ENCODE data around the gene PTBP3. TPM values are rescaled to one million over a fixed set of nuclear protein-coding genes. Genes with fewer than 3 reads are reported as not detected.

PTBP3 gene
- polyA plus RNA-seq, 1 experiment: 34.8 TPM

DNA sequence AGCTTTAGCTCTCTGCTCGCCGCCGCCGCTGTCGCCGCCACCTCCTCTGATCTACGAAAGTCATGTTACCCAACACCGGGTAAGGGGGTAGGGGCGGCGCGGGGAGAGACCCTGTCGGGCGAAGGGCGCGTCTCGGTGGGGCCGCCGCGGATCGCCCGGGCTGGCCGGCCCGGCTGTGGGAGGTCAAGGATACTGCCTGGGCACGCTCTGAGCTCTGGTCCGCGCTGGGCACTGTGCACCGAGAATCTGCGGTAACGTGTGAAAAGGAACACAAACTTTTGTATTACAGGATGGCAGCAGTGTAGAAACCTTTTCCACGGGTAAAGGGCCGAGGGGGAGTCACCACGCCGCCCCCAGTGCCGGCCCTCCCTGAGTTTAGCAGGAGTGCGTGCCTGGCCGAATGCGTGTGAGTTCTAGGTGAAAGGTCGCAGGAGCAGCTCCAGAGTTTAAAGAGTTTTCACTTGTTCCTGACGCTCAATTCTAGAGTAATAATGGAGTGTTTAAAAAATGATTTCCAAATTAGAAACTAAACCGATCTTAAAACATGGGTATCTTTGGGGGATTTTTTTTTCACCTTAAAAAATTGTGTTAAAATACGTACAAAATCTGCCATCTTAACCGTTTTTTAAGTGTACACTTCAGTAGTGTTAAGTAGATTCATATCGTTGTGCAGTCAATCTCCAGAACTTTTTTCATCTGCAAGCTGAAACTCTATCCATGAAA is 46.8 kb upstream of the PTBP3 start, which contains the start of gene HSDL2:
HSDL2 (plus strand) TSS at position 7 of the 723 bp plus-strand sequence; CDS start at position 63, 56 bp downstream.
- H3K4me3 ChIP-seq (ENCODE audit: low read depth, low read length): peak within 1 kb of the TSS; percentile 91
- TF ChIP-seq, protein P1, sequence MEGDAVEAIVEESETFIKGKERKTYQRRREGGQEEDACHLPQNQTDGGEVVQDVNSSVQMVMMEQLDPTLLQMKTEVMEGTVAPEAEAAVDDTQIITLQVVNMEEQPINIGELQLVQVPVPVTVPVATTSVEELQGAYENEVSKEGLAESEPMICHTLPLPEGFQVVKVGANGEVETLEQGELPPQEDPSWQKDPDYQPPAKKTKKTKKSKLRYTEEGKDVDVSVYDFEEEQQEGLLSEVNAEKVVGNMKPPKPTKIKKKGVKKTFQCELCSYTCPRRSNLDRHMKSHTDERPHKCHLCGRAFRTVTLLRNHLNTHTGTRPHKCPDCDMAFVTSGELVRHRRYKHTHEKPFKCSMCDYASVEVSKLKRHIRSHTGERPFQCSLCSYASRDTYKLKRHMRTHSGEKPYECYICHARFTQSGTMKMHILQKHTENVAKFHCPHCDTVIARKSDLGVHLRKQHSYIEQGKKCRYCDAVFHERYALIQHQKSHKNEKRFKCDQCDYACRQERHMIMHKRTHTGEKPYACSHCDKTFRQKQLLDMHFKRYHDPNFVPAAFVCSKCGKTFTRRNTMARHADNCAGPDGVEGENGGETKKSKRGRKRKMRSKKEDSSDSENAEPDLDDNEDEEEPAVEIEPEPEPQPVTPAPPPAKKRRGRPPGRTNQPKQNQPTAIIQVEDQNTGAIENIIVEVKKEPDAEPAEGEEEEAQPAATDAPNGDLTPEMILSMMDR (IDR thresholded peaks at IDR 0.05; ENCODE audit: low read depth, low read length): no peak
- ChIA-PET CTCF (interaction anchor here (0.7 to 2.0 kb wide), 8 partner anchors 18 to 621 kb away, joined by 3 to 17 read pairs (median 5); partner anchors contain the start of gene INIP), POLR2A (interaction anchor here (0.6 to 2.3 kb wide), 11 partner anchors 47 to 749 kb away, joined by 3 to 15 read pairs (median 3); partner anchors contain the start of genes DNAJC25 and PTBP3)
- H3K27ac ChIP-seq (ENCODE audit: low read depth, low read length): peak within 1 kb of the TSS; percentile 97
- no peaks in the 10 kb centered on the region for H3K27me3 ChIP-seq (ENCODE audit: control insufficient read depth, insufficient read depth, low read length)
- H3K9me3 ChIP-seq (ENCODE audit: control insufficient read depth, insufficient read depth, low read length): no peaks in the 10 kb centered on the region
- DNase-seq (ENCODE audit: low read depth, low spot score): no peak

DNA sequence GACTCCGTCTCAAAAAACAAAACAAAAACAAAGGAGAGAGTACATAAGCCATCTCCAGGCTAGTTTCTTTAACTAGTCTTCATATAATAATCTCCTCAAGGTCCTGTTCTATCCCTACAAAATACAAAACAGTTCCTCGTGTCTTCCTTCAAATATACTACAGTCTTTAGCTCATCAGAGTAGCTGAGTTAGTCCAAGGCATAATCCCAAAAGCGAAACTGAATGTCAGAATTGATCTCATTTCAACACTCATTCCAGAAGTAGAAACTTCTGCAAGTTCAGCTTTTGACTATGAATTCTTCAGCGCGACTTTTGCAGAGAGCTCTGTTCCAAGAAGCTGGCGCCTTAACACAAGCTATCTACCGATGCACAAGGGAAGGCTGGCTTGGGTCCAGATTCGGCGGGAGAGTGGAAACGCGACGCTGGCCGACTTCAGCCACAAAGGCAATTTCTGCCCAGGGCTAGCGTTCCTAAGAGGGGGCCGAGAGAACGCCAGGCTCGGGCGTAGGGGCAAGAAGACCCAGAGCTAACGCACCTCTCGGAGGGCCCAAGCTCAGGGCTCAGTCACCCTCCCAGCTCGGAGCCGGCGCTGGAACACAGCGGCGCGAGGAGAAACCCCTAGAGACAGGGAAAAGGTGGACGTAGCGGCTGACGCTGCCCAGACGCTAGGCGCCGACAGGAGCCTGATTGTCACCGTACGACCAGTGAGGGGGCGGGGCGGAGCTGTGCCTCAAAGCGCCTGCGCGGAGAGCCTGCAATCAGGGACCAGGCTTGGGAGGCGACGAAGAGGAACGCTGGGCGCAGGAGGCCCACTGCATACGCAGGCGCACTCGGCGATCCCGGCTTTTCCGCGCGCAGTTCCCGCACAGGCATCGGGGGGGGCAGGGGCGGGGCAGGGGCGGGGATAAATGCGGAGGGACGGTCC is 46.0 kb upstream of the PTBP3 start:
- peak; percentile 95 for DNase-seq (ENCODE audit: low read depth, low spot score)
- H3K27me3 ChIP-seq (ENCODE audit: control insufficient read depth, insufficient read depth, low read length): no peaks in the 10 kb centered on the region
- H3K4me3 ChIP-seq (ENCODE audit: low read depth, low read length): peak overlapping the region; percentile 91
- CTCF ChIA-PET: interaction anchor here (0.5 to 2.0 kb wide), 10 partner anchors 17 to 781 kb away, joined by 3 to 17 read pairs (median 5); partner anchors contain the start of gene INIP
- H3K27ac ChIP-seq (ENCODE audit: low read depth, low read length): peak overlapping the region; percentile 97
- TF ChIP-seq, protein P1 (IDR thresholded peaks at IDR 0.05; ENCODE audit: low read depth, low read length): no peak
- H3K9me3 ChIP-seq (ENCODE audit: control insufficient read depth, insufficient read depth, low read length): no peaks in the 10 kb centered on the region
- POLR2A ChIA-PET: interaction anchor here (0.6 to 2.3 kb wide), 12 partner anchors 46 to 748 kb away, joined by 3 to 15 read pairs (median 4); partner anchors contain the start of genes DNAJC25, INIP and PTBP3

DNA sequence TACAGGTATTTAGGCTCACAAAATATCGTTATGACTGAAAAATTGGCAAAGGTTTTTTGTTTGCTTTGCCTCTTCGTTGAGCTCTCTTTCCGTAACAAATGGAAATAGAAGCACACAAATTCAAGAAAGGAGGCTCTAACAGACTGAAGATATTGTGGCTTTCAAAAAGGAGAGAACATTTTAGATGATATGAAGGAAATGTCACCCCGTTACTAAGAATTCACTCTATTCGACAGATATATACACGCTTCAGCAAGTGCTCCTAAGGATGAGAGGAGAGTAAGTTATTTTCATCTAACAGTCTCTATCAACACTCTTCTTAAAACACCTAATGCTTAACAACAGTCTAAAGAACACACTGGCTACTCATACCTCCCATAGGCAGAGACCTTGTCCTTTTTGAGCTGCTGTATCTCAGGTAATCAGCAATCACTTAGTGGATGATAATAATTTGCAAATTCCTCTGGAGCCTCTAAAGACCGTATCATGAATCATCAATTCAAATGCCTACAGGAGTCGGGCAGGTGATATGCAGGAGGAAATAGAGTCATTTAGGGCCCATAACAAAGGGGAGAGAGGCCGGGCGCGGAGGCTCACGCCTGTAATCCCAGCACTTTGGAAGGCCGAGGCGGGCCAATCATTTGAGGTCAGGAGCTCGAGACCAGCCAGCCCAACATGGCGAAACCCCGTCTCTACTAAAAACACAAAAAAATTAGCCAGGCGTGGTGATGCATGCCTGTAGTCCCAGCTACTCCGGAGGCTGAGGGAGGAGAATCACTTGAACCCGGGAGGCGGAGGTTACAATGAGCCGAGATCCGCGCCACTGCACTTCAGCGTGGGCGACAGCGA is 45.1 kb upstream of the PTBP3 start:
- TF ChIP-seq, protein P1 (IDR thresholded peaks at IDR 0.05; ENCODE audit: low read depth, low read length): no peak

DNA sequence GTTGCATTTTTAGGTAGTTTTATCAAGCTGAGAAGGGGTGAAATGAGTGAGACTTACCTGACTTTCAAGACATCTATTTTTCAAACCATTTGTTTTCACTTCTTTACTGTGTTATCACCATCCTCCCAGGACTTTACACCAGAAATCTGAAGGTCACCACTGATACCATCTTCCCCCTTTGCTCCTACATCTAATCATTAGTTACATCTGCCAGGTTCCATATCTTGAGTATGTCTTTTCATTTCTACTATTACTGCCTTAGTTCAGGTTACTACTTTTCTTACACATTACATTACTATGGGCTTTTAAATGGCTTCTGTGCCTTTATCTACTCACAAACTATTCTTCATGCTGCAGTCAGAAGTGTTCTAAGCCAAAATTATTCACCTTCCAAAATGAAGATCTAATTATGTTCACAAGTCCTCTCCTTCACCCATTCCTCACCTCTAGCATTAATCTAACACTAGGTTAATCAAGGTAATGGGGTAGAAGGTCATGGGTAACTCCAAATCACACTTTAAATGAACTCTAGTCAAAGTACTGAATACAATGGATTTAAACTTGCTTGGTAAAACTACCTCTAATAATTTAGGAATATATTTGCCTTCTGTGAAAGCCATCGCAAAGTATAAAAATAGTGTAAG is 44.4 kb upstream of the PTBP3 start:
- Histone ChIP-seq H3K9me3 (ENCODE audit: control insufficient read depth, insufficient read depth, low read length) (no peaks in the 10 kb centered on the region), H3K27ac (ENCODE audit: low read depth, low read length) (no peak overlapping the region), H3K27me3 (ENCODE audit: control insufficient read depth, insufficient read depth, low read length) (no peaks in the 10 kb centered on the region), H3K4me3 (ENCODE audit: low read depth, low read length) (peak overlapping the region; percentile 91)
- DNase-seq (ENCODE audit: low read depth, low spot score): no peak
- TF ChIP-seq, protein P1 (IDR thresholded peaks at IDR 0.05; ENCODE audit: low read depth, low read length): no peak
- POLR2A ChIA-PET: no interaction called here
- CTCF ChIA-PET: interaction anchor here (1.3 kb wide), 1 partner anchor 17 kb away, joined by 4 read pairs; no protein-coding TSS in a partner anchor

More for the DNA sequence above, 45.1 kb upstream of the PTBP3 start:
- H3K4me3 ChIP-seq (ENCODE audit: low read depth, low read length): peak overlapping the region; percentile 91
- DNase-seq (ENCODE audit: low read depth, low spot score): no peak
- H3K27ac ChIP-seq (ENCODE audit: low read depth, low read length): peak overlapping the region; percentile 97
- H3K9me3 ChIP-seq (ENCODE audit: control insufficient read depth, insufficient read depth, low read length): no peaks in the 10 kb centered on the region
- no peaks in the 10 kb centered on the region for H3K27me3 ChIP-seq (ENCODE audit: control insufficient read depth, insufficient read depth, low read length)
- ChIA-PET CTCF (interaction anchor here (1.9 to 2.0 kb wide), 3 partner anchors 16 to 333 kb away, joined by 6 to 17 read pairs (median 13); no protein-coding TSS in a partner anchor), POLR2A (interaction anchor here (0.6 to 2.3 kb wide), 6 partner anchors 45 to 455 kb away, joined by 3 to 15 read pairs (median 4); partner anchors contain the start of genes INIP and PTBP3)
